NCI-H2107 treated with DMSO at 0.1 percent for 48 hours (cell line): ENCODE measurements around the gene PANX3.
"Not testable (repeated sequence)": the region's sequence is repeated elsewhere in the genome, so short reads cannot be mapped to it uniquely, and the experiment has no call there.

Source experiments
- DNase-seq: peaks from one replicate; lab custom pipeline; 2025; ENCODE audit not compliant: unreplicated experiment; lab: John Stamatoyannopoulos, UW

The PANX3 gene, protein sequence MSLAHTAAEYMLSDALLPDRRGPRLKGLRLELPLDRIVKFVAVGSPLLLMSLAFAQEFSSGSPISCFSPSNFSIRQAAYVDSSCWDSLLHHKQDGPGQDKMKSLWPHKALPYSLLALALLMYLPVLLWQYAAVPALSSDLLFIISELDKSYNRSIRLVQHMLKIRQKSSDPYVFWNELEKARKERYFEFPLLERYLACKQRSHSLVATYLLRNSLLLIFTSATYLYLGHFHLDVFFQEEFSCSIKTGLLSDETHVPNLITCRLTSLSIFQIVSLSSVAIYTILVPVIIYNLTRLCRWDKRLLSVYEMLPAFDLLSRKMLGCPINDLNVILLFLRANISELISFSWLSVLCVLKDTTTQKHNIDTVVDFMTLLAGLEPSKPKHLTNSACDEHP

GRCh38 chr11:124611064-124611463 is at the start of gene PANX3:
TSS of gene PANX3 (plus strand) at chr11:124611428. CDS start at chr11:124611557, 129 bp downstream.
- no peak for DNase-seq

DNA sequence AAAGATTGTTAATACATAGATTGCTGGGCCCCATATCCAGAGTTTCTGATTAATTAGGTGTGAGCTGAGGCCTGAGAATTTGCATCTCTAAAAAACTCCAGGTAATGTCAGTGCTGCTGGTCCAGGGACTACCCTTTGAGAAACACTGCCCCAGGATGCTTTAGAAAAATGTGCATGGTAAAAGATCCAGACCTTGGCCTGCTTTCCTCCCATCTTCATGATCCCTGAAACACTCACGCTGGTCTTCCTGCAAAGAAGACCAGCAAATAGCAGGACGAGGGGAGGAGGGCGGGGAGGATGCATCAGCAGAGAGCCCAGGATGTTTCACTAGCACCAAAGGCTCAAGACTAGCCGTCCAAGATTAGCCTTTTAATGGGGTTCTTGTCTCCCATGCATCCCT is 41.5 kb upstream of the PANX3 start, which contains the start of gene OR8A1:
OR8A1 (plus strand) TSS at position 301 of the 400 bp plus-strand sequence. CDS start 123 bp downstream, outside the sequence.
- no peak for DNase-seq

DNA sequence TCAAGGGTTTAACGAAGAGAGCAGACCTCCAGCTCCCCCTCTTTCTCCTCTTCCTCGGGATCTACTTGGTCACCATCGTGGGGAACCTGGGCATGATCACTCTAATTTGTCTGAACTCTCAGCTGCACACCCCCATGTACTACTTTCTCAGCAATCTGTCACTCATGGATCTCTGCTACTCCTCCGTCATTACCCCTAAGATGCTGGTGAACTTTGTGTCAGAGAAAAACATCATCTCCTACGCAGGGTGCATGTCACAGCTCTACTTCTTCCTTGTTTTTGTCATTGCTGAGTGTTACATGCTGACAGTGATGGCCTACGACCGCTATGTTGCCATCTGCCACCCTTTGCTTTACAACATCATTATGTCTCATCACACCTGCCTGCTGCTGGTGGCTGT is 41.1 kb upstream of the PANX3 start:
- no peak for DNase-seq

- DNase-seq: no peak
Observed at GRCh38 chr11:124577716-124578427, 33.4 kb upstream of the PANX3 start.

DNA sequence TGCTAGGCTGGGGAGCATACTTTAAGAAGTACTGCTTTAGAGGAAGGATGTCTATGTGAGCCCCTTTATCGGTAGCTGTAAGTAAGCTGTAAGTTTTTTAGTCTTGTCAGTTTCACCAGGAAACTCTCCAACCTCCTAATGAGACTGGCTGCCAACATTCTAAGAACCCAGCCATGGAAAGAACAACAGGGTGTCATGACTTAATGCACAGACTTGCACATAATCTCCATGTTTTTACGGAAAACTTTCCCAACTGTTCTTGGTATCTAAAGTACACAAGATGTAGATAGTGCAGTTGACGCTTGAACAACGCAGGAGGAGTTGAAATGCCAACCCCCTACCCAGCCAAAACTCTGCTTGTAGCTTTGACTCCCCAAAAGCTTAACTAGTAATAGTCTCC is 32.5 kb upstream of the PANX3 start:
- DNase-seq: no peak

DNA sequence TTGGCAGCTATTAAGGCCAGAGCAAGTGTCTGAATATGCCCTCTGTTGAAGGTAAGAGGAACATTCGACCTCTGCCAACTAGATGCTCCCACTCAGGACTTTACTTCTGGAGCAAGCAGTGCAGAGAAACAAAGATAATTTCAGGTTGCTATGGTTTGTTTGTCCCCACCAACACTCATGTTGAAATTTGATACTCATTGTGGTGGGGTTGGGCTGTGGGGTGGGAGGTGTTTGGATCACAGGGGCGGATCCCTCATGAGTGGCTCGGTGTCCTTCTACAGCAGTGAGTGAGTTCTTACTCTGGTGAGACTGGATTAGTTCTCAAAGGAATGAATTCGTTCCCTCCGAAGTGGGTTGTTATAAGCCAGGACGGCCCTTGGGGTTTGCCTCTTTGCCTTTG is 29.4 kb upstream of the PANX3 start:
- no peak for DNase-seq

DNA sequence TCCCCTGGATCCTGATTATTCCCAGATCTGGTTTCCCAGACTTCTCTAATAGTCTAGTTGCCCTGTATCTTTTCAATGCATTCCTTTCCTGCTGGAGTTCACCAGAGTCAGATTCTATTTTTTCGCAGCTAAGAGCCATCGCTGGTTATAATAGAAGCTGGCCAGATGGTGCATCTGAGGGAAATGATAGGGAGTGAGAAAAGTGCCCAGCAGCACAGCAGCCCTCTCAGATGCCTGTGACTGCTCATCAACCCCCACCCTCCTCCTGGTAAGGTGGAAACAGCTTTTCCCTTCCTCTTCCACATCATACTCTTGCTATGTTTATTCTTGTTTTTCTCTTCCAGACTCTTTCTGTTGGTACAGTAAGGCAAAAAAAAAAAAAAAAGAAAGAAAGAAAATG is 28.7 kb upstream of the PANX3 start:
- DNase-seq: no peak

GRCh38 chr11:124583781-124584180 is 27.4 kb upstream of the PANX3 start:
- no peak for DNase-seq

- DNase-seq: no peak
Observed at GRCh38 chr11:124584681-124585372, 26.4 kb upstream of the PANX3 start.

DNA sequence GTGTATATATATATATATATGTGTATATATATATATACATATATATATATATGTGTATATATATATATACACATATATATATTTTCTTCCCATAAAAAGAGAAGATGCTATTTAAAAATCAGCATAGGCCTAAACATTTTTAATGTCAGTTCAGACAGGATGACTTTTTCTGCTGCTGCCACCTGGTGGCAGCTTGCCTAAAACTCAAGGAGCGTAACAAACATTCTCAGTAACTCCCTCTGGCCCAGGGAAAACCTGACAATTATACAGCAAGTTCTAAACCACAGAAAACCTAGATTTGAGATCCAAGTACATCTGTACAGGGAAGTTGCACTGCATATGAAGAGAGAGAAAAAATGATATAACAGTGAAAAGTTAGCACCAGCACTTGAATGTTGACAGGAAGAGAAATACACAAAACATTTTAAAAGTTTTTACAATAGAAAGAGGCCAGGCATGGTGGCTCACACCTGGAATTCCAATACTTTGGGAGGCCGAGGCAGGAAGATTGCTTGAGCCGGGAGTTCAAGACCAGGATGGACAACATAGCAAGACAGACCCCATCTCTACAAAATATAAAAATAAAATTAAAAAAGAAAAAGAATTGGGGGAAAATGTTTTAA is 24.9 kb upstream of the PANX3 start:
- peak; percentile 0 for DNase-seq

GRCh38 chr11:124591430-124591829 is 19.8 kb upstream of the PANX3 start:
- no peak for DNase-seq

DNA sequence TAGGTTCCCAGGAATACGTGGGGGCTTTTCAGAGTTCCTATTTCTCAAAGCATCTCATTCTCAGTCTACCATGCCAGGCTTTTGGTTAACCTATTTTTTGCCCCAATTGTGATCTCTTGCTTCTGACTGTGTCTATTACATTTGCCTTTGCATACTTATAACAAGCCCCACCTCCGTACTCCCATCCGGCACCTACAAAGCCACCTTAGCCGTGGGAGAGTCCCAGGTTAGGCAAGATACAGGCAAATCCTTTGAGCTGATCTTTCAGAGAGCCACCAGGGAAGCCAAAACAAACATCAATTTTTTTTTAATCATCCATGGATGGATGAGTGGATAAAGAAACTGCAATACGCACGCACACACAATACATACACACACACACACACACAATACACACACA is 18.6 kb upstream of the PANX3 start:
- no peak for DNase-seq

DNA sequence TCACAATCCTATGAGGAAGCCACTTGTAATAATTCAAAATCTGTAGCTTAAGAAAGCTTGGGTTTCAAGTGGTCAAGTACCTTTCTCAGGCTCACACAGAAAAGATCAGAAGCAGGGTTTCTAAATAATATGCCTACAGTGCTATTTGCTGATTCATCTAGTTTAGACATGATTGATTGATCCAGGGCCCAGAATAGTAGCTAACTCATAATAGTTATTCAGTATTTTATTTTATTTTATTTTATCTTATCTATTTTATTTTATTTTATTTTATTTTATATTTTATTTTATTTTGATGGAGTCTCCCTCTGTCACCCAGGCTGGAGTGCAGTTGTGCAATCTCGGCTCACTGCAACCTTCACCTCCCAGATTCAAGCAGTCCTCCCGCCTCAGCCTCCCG is 15.9 kb upstream of the PANX3 start:
- no peak for DNase-seq

GRCh38 chr11:124597626-124598025 is 13.6 kb upstream of the PANX3 start:
- DNase-seq: no peak

- DNase-seq: no peak
Observed at GRCh38 chr11:124600621-124601320, 10.5 kb upstream of the PANX3 start.

DNA sequence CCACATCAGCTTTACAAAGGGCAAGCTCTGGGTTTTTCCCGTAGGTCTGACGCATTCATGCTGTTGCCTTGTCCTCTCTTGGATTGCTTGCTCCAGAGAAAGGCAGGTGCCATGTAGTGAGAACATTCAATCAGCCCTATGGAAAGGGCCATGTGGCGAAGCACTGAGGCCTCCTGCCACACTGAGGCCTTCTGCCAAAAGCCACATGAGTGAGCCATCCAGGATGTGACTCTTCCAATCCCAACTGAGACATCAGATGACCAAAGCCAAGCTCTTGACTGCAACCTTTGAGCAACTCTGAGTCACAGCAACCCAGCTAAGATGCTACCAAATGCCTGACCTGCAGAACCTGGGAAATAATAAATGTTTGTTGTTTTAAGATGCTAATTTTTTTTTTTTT is 9.0 kb upstream of the PANX3 start:
- DNase-seq: no peak

- DNase-seq: not testable (repeated sequence)
Observed at GRCh38 chr11:124602723-124603122, 8.5 kb upstream of the PANX3 start.

DNA sequence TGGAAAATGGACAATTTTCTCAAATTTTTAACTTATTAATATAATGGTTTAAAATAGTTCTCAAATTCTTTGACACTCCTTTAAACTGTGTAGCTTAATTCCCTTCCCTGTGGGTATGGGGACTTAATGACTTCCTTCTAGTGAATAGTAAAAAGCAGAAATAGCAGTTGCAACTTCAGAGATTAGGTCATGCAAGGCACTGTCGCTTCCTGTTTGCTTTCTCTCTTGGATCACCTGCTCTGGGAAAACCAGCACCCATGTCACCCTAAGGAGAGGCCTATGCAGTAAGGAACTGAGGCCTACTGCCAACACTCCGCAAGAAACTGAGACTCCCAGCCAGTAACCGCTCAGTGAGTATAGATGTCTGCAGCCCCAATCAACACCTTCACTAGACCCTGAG is 5.5 kb upstream of the PANX3 start:
- DNase-seq: no peak

DNA sequence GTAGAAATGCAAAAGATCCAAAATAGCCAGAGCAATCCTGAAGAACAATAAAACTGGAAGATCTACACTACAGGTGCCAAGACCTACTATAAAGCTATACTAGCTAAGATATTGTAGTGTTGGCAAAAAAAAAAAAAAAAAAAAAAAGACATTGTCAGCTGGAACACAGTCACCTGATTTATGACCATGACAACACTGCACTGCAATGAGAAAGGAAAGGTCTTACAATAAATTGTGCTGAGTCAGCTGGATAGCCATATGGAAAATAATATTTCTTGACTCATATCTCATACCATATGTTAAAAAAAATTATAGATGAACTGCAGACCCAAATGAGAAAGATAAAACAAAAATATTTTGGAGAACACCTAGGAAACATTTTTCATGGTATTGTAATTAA is 3.1 kb upstream of the PANX3 start:
- DNase-seq: no peak

DNA sequence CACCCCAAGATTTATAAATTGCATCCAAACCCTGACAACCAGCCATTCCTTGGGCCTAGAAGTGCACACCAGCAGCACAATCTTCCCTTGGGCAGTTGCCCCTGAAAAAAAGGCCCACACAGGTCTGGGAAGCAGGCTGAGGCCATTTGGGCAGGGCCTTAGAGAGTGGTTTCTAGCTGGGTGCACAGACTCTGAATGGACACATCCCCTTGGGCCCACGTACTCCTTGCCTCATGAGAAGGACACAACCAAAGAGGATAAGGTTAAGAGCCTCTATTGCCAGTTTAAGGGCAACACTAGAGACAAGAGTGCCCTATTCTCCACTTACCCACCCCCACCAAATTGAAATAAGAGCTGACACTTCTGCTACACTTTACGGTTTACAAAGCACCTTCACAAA is 933 bp upstream of the PANX3 start:
- no peak for DNase-seq

DNA sequence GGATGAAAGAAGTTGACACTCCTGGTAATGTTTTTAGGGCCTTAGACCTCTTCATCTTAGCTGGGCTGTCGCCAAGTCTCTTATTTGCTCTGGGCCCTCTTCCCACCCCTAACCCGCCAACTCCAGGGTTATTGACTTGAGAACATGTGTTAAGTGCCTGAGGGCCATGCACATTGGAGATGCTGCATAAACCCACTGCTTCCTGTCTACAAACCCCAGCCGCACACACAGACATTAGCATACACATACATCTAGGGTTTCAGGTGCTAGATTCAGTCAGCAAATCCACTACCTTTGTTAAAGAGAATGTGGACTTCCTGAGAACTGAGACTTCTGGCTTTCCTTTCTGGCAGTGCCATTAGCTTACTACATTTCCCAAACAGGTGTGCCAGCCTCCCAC is 817 bp downstream of the PANX3 start:
- no peak for DNase-seq
